ENCODE results near the gene THEM4. TPM values are rescaled to one million over a fixed set of nuclear protein-coding genes. Genes with fewer than 3 reads are reported as not detected.

Gene THEM4
- total RNA-seq, 2 donors from 2014 or later: 11.9 to 30.3 TPM

DNA sequence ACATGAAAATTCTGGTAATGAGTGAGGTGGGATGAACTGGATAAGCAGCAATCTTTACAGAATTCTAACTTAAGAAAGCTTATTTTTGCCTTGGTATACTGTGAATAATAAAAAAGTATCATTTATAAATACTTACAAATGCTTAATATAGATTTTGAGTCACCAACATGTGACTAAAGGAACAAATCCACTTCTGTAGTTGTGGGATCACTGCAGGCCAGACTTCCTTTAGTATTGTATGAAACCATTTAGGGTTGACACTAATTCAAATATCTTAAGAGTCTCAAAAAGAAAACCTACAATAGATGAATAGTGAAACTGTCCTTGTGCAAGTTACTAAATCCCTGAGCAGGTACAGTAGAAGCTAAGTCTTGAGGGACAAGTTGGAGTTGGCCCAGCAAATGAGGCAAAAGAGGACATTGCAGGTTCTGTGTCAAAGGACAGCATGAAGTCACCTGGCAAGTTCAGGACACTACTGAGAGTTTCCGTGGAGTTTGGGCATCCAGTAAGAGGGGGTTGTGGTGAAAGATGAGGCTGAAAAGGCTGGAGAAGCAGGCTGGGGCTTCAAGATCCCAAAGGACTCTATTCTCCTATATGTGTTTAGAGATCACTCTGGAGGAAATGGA lies 5.9 kb upstream of the THEM4 start:
- H3K4me1 ChIP-seq: peaks cover 4% of the 10 kb centered on the region
- ATAC-seq: no peak
- TF ChIP-seq POLR2A (IDR thresholded peaks at IDR 0.05): no peak
- TF ChIP-seq, protein P1, sequence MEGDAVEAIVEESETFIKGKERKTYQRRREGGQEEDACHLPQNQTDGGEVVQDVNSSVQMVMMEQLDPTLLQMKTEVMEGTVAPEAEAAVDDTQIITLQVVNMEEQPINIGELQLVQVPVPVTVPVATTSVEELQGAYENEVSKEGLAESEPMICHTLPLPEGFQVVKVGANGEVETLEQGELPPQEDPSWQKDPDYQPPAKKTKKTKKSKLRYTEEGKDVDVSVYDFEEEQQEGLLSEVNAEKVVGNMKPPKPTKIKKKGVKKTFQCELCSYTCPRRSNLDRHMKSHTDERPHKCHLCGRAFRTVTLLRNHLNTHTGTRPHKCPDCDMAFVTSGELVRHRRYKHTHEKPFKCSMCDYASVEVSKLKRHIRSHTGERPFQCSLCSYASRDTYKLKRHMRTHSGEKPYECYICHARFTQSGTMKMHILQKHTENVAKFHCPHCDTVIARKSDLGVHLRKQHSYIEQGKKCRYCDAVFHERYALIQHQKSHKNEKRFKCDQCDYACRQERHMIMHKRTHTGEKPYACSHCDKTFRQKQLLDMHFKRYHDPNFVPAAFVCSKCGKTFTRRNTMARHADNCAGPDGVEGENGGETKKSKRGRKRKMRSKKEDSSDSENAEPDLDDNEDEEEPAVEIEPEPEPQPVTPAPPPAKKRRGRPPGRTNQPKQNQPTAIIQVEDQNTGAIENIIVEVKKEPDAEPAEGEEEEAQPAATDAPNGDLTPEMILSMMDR (IDR thresholded peaks at IDR 0.05): no peak
- no peak overlapping the region for H3K4me3 ChIP-seq
- no peaks in the 10 kb centered on the region for H3K27me3 ChIP-seq
- intact Hi-C loops (cut with DNase I): no loop called here
- no peak for DNase-seq
- H3K27ac ChIP-seq: no peak overlapping the region
- WGBS, 2 donors: 24 to 39% methylated on average over 1 of the region's 1 CpG
- no peaks in the 10 kb centered on the region for H3K9me3 ChIP-seq
- H3K36me3 ChIP-seq (replicated peaks in 1 of 2; ENCODE audit: insufficient read depth in 1 of 2, low read depth in 2 of 2): no peaks in the 10 kb centered on the region

DNA sequence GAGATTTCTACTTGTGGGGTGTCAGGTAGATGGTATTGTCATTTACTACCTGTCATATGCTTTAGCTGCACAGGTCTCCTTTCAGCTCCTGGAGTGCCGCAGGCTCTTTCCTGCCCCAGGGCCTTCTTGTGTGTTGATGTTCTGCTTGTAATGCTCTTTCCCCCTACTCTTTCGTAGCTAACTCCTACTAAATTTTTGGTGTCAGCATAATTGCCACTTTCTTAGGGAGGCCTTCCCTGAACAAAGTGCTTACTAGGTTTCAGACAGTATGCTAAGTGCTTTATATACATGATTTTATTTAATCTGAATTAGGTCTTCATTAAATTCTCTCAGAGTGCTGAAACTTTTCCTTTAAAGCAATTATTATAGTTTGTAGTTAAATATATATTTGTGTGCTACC lies 4.8 kb upstream of the THEM4 start:
- Histone ChIP-seq H3K4me1 (peaks cover 6% of the 10 kb centered on the region), H3K27ac (no peak overlapping the region), H3K36me3 (replicated peaks in 1 of 2; ENCODE audit: insufficient read depth in 1 of 2, low read depth in 2 of 2) (no peaks in the 10 kb centered on the region), H3K4me3 (no peak overlapping the region), H3K27me3 (no peaks in the 10 kb centered on the region), H3K9me3 (no peaks in the 10 kb centered on the region)
- intact Hi-C loops (cut with DNase I): no loop called here
- DNase-seq (no peak), ATAC-seq (no peak)
- no peak for TF ChIP-seq POLR2A (IDR thresholded peaks at IDR 0.05)
- TF ChIP-seq, protein P1 (IDR thresholded peaks at IDR 0.05): no peak
- 85 to 91% methylated on average over 2 of the region's 2 CpGs for WGBS, 2 donors

DNA sequence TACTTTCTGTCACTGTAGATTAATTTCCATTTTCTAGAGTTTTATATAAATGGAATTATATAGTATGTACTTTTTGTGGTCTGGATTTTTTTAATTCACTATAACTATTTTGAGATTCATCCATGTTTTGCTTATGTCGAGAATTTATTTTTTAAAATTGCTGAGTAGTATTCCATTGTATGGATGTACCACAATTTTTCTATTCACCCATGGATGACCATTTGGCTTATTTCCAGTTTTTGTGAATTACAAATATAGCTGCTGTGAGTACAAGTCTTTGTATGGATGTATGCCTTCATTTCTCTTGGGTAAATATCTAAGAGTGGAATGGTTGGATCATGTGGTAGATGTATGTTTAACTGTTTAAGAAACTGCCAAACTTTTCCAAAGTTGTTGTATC lies 3.7 kb upstream of the THEM4 start:
- no peak overlapping the region for H3K27ac ChIP-seq
- no peaks in the 10 kb centered on the region for H3K36me3 ChIP-seq (replicated peaks in 1 of 2; ENCODE audit: insufficient read depth in 1 of 2, low read depth in 2 of 2)
- no peak for DNase-seq
- intact Hi-C loops (cut with DNase I): no loop called here
- no peak for ATAC-seq
- WGBS, 2 donors: 91 to 100% methylated on average over 1 of the region's 1 CpG
- H3K9me3 ChIP-seq: no peaks in the 10 kb centered on the region
- peaks cover 17% of the 10 kb centered on the region for H3K4me1 ChIP-seq
- H3K27me3 ChIP-seq: no peaks in the 10 kb centered on the region
- TF ChIP-seq, protein P1 (IDR thresholded peaks at IDR 0.05): no peak
- TF ChIP-seq POLR2A (IDR thresholded peaks at IDR 0.05): no peak
- H3K4me3 ChIP-seq: no peak overlapping the region

DNA sequence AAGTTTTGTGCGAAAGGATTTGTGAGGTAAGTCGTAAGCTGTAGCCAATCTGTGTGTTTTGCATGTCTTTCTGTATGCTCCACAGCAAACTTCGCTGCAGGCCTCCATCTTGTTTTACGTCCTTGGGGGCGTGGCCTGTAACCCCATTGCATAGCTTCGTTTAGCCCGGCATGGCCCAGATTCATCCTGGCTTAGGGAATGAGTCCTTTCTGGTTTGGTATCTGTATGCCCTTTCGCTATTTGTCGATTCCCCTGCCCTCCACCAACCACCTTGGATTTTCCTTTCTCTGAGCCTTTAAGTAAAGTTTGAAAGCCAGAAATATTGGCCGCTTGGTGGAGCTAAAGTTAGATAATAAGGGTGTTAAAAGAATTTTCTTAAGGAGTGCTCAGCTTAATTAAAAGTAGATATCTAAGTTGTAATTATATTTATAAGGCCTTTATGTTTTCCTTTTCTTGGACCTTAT lies 1.1 kb downstream of the THEM4 start:
- intact Hi-C loops (cut with DNase I): no loop called here
- DNase-seq (no peak), ATAC-seq (no peak)
- Histone ChIP-seq H3K36me3 (replicated peaks in 1 of 2; ENCODE audit: insufficient read depth in 1 of 2, low read depth in 2 of 2) (no peaks in the 10 kb centered on the region), H3K27me3 (no peaks in the 10 kb centered on the region), H3K4me3 (no peak overlapping the region), H3K9me3 (no peaks in the 10 kb centered on the region), H3K27ac (peak overlapping the region in 2 of 4 donors; percentile 77 to 90), H3K4me1 (peaks cover 17% of the 10 kb centered on the region)
- 74 to 80% methylated on average over 10 of the region's 10 CpGs for WGBS, 2 donors
- TF ChIP-seq POLR2A (IDR thresholded peaks at IDR 0.05): no peak
- TF ChIP-seq, protein P1 (IDR thresholded peaks at IDR 0.05): no peak

Data from body of pancreas (tissue), 4 donors.